ENCODE data around the gene GPRC5D. TPM values are rescaled to one million over a fixed set of nuclear protein-coding genes. Genes with fewer than 3 reads are reported as not detected.
A peak's percentile ranks its signal among the peaks of the same experiment; 100 is the strongest.

Gene GPRC5D
- total and polyA plus RNA-seq, 2 experiments from 2014 or later: 0.35 TPM; not detected in 1

DNA sequence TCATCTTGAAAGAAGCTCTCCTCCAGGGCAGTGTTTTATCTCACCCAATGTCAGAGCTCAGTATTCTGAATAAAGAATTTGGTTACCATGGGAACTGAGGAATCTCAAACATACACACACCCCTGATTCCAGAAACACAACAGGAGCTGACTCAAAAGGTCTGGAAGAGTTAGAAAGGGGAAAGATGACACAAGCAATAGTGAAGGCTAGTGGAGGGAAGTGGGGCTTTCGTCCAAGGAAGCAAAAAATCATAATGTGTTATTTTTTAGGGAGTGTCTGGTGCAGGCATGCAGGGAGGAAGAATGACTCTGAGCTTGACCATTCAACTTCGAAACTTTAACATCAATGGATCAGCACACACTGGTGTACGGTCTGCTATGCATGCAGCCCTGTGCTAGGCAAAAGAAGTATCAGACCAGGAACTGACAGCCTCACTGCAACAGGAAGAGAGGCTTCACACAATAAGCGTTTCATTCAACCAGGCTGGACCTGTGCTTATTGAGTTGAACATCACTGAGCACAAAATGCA is 27.8 kb upstream of the GPRC5D start:
- TF ChIP-seq, protein P1, sequence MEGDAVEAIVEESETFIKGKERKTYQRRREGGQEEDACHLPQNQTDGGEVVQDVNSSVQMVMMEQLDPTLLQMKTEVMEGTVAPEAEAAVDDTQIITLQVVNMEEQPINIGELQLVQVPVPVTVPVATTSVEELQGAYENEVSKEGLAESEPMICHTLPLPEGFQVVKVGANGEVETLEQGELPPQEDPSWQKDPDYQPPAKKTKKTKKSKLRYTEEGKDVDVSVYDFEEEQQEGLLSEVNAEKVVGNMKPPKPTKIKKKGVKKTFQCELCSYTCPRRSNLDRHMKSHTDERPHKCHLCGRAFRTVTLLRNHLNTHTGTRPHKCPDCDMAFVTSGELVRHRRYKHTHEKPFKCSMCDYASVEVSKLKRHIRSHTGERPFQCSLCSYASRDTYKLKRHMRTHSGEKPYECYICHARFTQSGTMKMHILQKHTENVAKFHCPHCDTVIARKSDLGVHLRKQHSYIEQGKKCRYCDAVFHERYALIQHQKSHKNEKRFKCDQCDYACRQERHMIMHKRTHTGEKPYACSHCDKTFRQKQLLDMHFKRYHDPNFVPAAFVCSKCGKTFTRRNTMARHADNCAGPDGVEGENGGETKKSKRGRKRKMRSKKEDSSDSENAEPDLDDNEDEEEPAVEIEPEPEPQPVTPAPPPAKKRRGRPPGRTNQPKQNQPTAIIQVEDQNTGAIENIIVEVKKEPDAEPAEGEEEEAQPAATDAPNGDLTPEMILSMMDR (IDR thresholded peaks at IDR 0.05; ENCODE audit: low read depth, low read length): no peak
- DNase-seq (ENCODE audit: low read depth in 1 of 2, low spot score in 1 of 2): peak in 1 of 2 donors; percentile 95
- Histone ChIP-seq H3K9me3 (ENCODE audit: low read depth) (no peaks in the 10 kb centered on the region), H3K4me3 (no peak overlapping the region), H3K27ac (no peak overlapping the region), H3K4me1 (ENCODE audit: low read depth) (peaks cover 8% of the 10 kb centered on the region), H3K27me3 (no peaks in the 10 kb centered on the region), H3K36me3 (peaks cover 3% of the 10 kb centered on the region)

GRCh38 chr12:12979126-12979525 is 27.2 kb upstream of the GPRC5D start:
- H3K27ac ChIP-seq: no peak overlapping the region
- TF ChIP-seq, protein P1 (IDR thresholded peaks at IDR 0.05; ENCODE audit: low read depth, low read length): no peak
- DNase-seq (ENCODE audit: low read depth in 1 of 2, low spot score in 1 of 2): peak in 1 of 2 donors; percentile 79
- H3K27me3 ChIP-seq: no peaks in the 10 kb centered on the region
- H3K4me1 ChIP-seq (ENCODE audit: low read depth): peaks cover 8% of the 10 kb centered on the region
- H3K36me3 ChIP-seq: no peaks in the 10 kb centered on the region
- H3K9me3 ChIP-seq (ENCODE audit: low read depth): no peaks in the 10 kb centered on the region
- H3K4me3 ChIP-seq: no peak overlapping the region

DNA sequence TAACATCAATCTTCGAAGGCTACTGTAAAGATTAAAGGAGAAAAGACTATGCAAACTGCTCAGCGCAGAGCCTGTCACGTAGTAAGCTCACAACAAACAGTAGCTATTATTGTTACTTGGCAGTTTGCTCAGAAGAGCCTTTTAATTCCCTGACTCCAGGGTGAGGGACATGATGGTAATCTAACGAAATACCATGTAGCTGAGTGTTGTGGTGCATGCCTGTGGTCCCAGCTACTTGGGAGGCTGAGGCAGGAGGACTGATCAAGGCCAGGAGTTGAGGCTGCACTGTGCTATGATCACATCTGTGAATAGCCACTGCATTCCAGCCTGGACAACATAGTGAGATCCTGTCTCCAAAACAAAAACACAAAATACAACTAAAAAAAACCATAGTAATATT is 25.3 kb upstream of the GPRC5D start:
- Histone ChIP-seq H3K4me3 (no peak overlapping the region), H3K27me3 (no peaks in the 10 kb centered on the region), H3K36me3 (no peaks in the 10 kb centered on the region), H3K9me3 (ENCODE audit: low read depth) (no peaks in the 10 kb centered on the region), H3K4me1 (ENCODE audit: low read depth) (peaks cover 8% of the 10 kb centered on the region), H3K27ac (no peak overlapping the region)
- DNase-seq (ENCODE audit: low read depth in 1 of 2, low spot score in 1 of 2): no peak
- TF ChIP-seq, protein P1 (IDR thresholded peaks at IDR 0.05; ENCODE audit: low read depth, low read length): no peak

DNA sequence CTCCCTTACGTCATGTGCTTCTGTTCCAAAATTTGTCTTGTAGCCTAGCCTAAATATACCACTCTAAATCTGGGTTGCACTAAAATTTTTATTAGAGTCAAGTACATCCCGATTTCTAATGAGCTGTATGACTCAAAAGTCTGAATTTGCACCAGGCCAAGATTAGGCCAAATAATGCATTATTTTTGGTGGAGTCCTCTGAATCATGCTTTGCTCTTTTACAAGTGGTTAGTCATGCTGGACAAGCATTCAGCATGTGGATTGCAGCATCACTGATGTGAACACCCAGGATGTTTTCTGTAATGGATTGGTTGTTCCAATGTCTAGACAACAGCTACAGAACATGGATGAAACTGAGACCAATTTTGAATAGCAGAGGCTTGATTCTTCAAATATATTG is 24.4 kb upstream of the GPRC5D start:
- H3K27me3 ChIP-seq: no peaks in the 10 kb centered on the region
- no peak overlapping the region for H3K27ac ChIP-seq
- TF ChIP-seq, protein P1 (IDR thresholded peaks at IDR 0.05; ENCODE audit: low read depth, low read length): no peak
- no peaks in the 10 kb centered on the region for H3K36me3 ChIP-seq
- H3K4me1 ChIP-seq (ENCODE audit: low read depth): peaks cover 8% of the 10 kb centered on the region
- peak in 1 of 2 donors; percentile 91 for DNase-seq (ENCODE audit: low read depth in 1 of 2, low spot score in 1 of 2)
- H3K9me3 ChIP-seq (ENCODE audit: low read depth): no peaks in the 10 kb centered on the region
- H3K4me3 ChIP-seq: no peak overlapping the region

DNA sequence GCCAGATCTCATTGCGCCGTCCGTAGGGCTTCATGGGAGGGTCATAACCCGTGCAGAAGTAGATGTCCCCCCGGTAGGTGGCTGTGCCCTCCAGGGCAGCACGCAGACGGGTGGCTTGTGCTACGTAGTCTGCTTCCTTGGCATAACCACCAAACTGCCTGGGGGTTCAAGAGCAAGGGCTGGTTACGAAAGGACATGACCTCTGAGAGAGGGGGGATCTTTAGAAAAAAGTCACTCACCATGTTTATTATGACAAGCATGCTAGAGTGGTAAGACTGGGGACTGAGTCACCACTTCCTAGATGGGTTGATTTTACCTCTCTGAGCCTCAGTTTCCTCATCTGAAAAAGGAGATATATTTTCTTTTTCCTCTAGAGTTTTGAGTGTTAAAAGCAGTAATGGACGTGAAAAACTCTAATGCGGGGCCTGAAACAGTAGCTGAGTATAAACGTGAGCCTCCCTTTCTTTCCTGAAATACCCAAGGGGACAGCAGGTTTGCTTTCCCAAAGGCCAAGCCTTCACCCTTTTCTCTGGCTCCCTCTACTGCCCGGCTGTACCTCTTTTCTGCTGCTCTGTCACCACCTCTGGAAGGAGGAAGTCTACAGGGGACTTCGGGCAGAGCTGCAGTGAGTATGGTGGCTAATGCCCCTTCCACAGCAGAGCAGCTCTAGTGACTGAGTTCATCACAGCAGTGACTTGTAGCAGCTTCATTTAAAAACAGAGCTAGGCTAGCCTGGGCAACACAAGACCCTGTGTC is 23.5 kb upstream of the GPRC5D start:
- Histone ChIP-seq H3K4me3 (no peak overlapping the region), H3K4me1 (ENCODE audit: low read depth) (peaks cover 8% of the 10 kb centered on the region), H3K9me3 (ENCODE audit: low read depth) (no peaks in the 10 kb centered on the region), H3K27ac (no peak overlapping the region), H3K36me3 (no peaks in the 10 kb centered on the region), H3K27me3 (no peaks in the 10 kb centered on the region)
- TF ChIP-seq, protein P1 (IDR thresholded peaks at IDR 0.05; ENCODE audit: low read depth, low read length): peak; percentile 64
- DNase-seq (ENCODE audit: low read depth in 1 of 2, low spot score in 1 of 2): peak; percentile 60
